Measurements from ENCODE around the gene FIG4.

Gene FIG4

GRCh38 chr6:109804020-109804419 lies 112.9 kb downstream of the FIG4 start:
- TF ChIP-seq, protein P1, sequence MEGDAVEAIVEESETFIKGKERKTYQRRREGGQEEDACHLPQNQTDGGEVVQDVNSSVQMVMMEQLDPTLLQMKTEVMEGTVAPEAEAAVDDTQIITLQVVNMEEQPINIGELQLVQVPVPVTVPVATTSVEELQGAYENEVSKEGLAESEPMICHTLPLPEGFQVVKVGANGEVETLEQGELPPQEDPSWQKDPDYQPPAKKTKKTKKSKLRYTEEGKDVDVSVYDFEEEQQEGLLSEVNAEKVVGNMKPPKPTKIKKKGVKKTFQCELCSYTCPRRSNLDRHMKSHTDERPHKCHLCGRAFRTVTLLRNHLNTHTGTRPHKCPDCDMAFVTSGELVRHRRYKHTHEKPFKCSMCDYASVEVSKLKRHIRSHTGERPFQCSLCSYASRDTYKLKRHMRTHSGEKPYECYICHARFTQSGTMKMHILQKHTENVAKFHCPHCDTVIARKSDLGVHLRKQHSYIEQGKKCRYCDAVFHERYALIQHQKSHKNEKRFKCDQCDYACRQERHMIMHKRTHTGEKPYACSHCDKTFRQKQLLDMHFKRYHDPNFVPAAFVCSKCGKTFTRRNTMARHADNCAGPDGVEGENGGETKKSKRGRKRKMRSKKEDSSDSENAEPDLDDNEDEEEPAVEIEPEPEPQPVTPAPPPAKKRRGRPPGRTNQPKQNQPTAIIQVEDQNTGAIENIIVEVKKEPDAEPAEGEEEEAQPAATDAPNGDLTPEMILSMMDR (IDR thresholded peaks at IDR 0.05; ENCODE audit: low read depth, low read length, missing control alignments), result no peak
- no peak for DNase-seq (ENCODE audit: low read depth)
- in situ Hi-C loops (cut with HindIII; ENCODE audit: low sequenced_read_pairs), result no loop called here
- no peak overlapping the region for H3K4me3 ChIP-seq (ENCODE audit: low read depth, low read length)

GRCh38 chr6:109807881-109808280 lies 116.8 kb downstream of the FIG4 start:
- DNase-seq (ENCODE audit: low read depth), result no peak
- H3K4me3 ChIP-seq (ENCODE audit: low read depth, low read length), result no peak overlapping the region
- TF ChIP-seq, protein P1 (IDR thresholded peaks at IDR 0.05; ENCODE audit: low read depth, low read length, missing control alignments), result no peak
- in situ Hi-C loops (cut with HindIII; ENCODE audit: low sequenced_read_pairs), result no loop called here

DNA sequence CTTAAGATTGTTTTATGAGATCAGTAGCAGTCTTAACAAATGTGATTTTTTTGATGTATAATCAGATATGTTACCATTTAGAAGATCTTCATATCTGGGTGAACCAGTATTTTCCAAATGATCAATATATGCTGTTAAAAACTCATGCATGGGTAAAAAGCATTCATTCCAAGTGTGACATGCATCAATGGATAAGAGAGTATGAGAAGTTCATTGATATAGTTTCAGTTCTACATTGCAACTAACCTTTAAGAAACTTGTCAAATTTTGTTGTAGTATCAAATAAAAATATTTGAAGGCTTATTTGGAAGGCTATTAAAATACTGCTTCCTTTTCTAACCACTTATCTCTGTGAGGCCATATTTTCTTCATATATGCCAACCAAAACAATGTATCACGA lies 117.7 kb downstream of the FIG4 start:
- in situ Hi-C loops (cut with HindIII; ENCODE audit: low sequenced_read_pairs), result no loop called here
- DNase-seq (ENCODE audit: low read depth), result no peak
- TF ChIP-seq, protein P1 (IDR thresholded peaks at IDR 0.05; ENCODE audit: low read depth, low read length, missing control alignments), result no peak
- H3K4me3 ChIP-seq (ENCODE audit: low read depth, low read length), result no peak overlapping the region

DNA sequence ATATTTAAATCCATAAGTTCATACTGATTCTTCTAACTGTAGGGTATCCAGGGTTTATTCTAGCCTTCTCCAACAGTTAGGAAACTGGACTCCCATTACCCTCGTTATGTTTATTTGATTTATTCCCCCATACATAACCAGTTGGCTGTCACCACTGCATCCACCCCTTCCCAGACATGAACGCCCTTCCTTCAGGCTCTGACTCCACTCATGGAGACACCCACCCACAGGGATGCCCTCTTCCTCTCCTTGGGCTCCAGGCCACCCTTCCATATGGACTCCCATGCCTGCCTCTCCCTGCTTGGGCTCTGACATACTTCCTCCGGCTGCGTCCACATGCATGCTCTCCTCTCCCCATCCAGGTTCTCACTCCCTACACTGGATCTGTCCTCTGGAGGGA lies 124.0 kb downstream of the FIG4 start:
- TF ChIP-seq, protein P1 (IDR thresholded peaks at IDR 0.05; ENCODE audit: low read depth, low read length, missing control alignments), result no peak
- DNase-seq (ENCODE audit: low read depth), result no peak
- H3K4me3 ChIP-seq (ENCODE audit: low read depth, low read length), result no peak overlapping the region
- in situ Hi-C loops (cut with HindIII; ENCODE audit: low sequenced_read_pairs), result no loop called here

- no peak for DNase-seq (ENCODE audit: low read depth)
- TF ChIP-seq, protein P1 (IDR thresholded peaks at IDR 0.05; ENCODE audit: low read depth, low read length, missing control alignments), result no peak
- H3K4me3 ChIP-seq (ENCODE audit: low read depth, low read length), result no peak overlapping the region
- in situ Hi-C loops (cut with HindIII; ENCODE audit: low sequenced_read_pairs), result no loop called here
Observed at GRCh38 chr6:109816452-109817374, 125.6 kb downstream of the FIG4 start.

DNA sequence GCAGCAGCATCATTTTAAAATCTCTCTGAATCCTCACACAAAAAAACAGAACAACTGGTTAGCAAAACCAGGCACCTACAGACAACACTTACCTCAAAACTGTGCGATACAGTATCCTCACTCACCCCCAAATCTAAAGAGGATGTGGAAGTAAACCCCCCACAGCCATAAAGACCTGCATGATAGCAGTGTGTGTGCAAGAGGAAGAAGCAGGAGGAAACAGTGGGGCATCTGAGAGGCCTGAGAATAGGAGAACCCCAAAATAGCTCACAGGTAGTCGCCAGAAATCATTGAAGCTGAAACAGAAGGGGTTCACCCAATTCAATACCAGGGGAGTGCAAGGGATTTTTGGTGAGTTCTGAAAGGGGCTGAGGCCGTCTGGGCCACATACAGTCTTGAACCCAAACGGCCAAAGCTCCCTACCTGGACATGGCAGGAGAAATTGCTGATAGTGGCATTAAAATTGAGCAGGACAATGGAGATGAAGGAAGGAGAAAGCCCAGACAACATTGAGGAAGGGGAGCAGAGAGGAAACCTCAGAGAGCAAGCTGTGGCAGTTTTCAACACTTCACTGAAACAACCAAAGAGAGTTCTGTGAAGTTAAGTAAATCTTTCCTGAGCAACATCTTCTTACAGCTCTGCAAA lies 129.7 kb downstream of the FIG4 start:
- TF ChIP-seq, protein P1 (IDR thresholded peaks at IDR 0.05; ENCODE audit: low read depth, low read length, missing control alignments), result no peak
- no peak overlapping the region for H3K4me3 ChIP-seq (ENCODE audit: low read depth, low read length)

More for the DNA sequence above, 129.7 kb downstream of the FIG4 start:
- no peak for DNase-seq (ENCODE audit: low read depth)
- in situ Hi-C loops (cut with HindIII; ENCODE audit: low sequenced_read_pairs), result no loop called here
